PFSK-1 (cell line): ENCODE data around the gene LY6G6C.

Experiments
- POLR2AphosphoS5 ChIP-seq: IDR thresholded peaks from 2 replicates; pipeline ENCODE4 v1.6.1; 2012; ENCODE audit warnings: low read depth, mild to moderate bottlenecking, control low read depth, low read length, moderate library complexity
- SIN3A ChIP-seq: IDR thresholded peaks from 2 replicates; pipeline ENCODE4 v1.6.1; 2012; ENCODE audit warnings: mild to moderate bottlenecking, low read length, moderate library complexity, borderline replicate concordance; ENCODE audit not compliant: insufficient read depth

DNA sequence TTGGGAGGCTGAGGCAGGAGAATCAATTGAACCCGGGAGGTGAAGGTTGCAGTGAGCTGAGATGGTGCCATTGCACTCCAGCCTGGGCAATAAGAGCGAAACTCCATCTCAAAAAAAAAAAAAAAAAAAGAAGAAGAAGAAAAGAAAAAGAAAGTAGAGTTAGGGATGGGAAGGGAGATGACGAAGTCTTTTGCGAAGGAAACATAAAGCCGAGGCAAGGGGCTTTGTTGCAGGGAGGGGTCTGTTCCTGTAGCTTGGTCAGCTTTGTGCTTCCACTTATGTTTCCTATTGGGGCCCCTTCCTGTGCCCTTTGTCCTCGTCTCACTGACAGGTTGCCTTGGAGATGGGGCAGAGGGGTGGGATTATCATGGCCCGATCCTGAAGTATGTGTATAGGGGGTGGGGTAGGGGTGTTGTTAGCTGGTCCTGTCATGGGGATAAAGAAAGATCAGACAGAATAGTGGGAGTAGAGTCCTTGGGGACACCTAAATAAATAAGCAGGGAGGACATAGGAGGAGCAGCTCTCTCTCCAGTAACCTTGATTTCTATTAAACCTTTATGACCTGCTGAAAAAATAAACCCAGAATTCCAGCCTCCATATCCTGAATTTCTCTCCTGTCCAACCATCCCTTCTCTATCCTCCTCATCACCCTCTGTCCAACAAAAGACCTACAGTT lies 15.9 kb upstream of the LY6G6C start:
- no peak for TF ChIP-seq SIN3A
- no peak for TF ChIP-seq POLR2AphosphoS5
